LoVo (cell line): Measurements from ENCODE around the gene IL1RAP.

Source experiments
- DNase-seq: peaks from one replicate; pipeline ENCODE4 v3.0.0-alpha.2; 2016; ENCODE audit warnings: low spot score

Gene IL1RAP

DNA sequence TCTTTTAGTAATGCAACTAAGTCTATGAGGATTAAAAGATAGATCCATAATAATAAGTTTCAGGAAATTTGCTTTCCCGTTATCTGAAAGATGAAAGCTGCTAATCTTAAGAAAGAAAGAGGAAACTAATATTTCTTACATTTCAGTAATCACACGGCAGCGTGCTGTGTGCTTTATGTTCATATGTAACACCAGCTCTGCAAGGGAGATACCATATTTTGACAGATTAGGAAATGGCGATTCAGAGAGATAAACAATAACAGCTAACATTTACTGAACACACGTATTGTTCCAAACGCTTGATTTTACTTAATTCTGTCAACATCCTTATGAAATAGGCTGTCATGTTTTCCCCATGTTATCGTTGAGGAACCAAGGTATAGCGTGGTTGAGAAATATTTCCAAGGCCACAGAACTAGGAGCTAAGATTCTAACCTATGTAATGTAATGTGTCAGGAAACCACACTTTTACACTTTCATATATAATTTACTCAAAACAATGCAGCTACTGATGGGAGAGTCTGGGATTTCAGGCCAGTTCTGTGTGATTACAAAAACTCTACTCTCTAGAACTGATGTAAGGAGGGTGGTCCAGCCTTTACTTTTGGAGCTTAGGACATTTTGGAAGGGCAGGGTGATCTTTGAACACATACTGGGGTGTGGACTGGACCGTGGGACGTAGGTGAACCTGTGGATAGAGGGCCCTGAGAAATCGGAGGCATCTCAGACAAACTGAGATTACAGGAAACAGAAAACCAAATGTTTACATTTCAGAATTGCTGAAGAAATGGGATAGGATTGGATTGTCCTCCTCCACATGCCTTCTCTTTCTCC is 100.6 kb downstream of the IL1RAP start:
- DNase-seq = no peak

- DNase-seq = no peak
Measured at GRCh38 chr3:190615060-190615384, 101.1 kb downstream of the IL1RAP start.

GRCh38 chr3:190615607-190616006 is 101.7 kb downstream of the IL1RAP start:
- DNase-seq = no peak

- no peak for DNase-seq
Measured at GRCh38 chr3:190616637-190617036, 102.8 kb downstream of the IL1RAP start.

DNA sequence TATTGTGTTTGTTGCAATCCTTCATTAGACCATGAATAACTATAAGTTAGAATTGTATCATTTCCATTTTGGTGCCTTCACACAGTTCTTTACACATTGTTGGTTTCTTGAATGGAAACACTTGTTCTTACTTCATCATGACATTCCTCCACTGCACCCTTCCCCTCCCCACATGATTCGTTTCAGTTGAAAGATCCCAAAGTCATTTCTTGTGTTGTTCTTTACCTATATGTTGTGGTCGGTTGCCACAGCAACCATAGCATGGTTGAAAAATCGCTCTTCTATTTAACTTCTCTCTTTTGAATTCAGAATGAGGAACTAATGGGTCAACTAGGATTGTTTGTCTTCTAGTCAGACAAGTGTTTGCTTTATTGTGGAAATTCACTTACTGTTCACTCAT is 103.3 kb downstream of the IL1RAP start:
- DNase-seq = no peak

GRCh38 chr3:190618330-190619030 is 104.6 kb downstream of the IL1RAP start:
- no peak for DNase-seq

GRCh38 chr3:190619353-190619752 is 105.5 kb downstream of the IL1RAP start:
- DNase-seq = no peak

- DNase-seq = no peak
Measured at GRCh38 chr3:190619761-190620160, 105.9 kb downstream of the IL1RAP start.

DNA sequence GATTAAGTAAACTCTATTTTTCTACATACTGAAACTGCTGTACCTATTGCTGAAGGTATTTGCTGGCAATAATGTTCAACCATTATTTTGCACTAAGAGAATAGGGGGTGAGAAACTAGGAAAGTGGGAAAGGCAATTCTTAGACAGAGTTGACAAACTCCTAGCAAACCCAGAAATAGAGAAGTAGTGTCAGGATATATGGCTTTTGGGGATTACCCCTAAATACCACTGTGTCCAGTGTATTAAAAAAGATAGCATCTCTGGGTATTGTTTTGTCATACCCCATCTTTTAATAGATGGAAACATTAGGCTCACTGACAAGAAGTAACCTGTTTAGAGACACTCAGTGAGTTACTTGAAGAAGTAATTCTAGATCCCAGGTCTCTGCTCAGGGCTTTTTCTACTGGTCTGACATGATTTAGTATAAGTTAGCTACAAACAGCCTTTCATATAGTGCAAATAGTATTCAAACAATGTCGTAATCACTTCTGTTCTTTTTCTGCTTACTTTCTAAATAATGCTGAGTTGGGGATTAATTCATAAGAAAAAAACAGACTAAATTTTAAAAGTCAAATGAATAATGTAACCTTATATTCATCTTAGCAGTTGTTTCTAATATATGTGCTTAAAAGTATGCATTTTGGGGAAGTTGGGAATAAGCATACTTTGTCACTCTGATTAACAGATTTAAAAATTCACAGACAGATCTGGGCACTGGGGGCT is 107.2 kb downstream of the IL1RAP start:
- no peak for DNase-seq

DNA sequence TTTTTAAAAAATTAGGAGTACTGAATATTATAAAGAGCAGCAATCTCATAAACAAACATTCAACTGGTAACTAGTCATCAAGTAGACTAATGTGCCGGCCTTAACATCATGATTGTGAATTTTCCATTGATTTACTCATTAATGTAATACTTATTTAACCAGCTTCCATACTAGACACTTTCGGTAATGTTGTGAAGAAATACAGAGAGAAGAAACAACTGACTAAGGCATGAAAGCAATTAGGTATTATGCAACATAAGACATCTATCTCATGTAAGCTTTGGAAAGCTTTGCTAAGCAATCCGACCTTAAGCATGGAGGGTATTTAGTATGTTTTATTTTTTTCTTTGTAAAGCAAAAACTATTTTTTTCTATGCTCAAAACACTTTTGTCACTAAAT is 108.0 kb downstream of the IL1RAP start:
- DNase-seq = no peak

GRCh38 chr3:190624282-190624681 is 110.4 kb downstream of the IL1RAP start:
- no peak for DNase-seq

DNA sequence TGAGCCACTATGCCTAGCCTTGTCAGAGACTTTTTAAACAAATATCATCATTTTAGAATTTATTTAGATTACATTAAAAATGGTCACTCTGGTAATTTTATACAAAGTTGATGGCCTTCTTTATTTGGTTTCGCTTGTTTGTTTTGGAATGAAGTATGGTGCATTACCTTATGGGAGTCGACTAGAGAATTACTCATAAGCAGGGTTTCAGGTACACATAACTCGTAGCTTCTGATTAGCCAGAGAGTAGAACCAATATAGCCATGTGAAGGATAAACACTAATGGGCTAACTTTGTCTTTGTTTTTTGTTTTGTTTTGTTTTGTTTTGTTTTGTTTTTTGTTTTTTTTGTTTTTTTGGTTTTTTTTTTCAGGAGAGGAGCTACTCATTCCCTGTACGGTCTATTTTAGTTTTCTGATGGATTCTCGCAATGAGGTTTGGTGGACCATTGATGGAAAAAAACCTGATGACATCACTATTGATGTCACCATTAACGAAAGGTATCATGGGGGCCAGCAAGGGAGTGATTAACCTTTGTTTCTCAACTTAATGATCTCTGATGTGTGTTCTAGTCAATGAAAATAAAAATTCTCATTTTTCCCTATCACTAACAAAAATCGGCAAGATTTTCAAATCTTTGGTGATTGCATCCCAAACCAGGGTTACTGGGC is 113.2 kb downstream of the IL1RAP start:
- no peak for DNase-seq

DNA sequence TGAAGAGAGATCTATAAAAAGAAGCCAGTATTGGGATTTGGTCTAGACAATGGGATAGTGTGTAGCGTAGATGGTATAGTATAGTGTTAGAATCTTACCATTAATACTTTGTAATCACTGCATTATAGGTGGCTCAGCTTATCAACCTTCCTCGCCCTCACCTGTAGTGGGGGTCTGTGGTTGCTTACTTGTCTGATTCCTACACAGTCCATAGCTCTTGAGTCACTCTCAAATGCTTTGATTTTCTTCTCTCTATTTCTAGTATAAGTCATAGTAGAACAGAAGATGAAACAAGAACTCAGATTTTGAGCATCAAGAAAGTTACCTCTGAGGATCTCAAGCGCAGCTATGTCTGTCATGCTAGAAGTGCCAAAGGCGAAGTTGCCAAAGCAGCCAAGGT is 115.2 kb downstream of the IL1RAP start:
- no peak for DNase-seq

DNA sequence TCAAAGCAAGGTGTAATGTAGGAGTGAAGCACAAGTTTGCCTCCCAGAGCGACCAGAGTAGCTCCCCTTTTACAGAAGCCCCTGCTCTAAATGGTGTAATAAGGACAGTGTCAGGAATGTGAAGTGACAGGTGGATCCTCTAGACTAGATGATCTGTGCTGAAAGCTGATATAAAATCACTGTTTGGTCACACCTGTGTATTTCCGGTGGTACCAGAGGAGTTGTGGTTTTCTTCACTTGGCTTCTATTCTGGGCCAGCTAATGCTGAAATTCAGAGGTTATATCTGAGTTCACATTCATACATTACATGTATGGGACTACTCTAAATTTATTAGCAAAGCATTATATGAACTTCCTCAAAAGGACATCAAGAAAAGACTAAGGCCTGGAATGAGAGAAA is 117.4 kb downstream of the IL1RAP start:
- no peak for DNase-seq

- DNase-seq = no peak
Measured at GRCh38 chr3:190641564-190641963, 127.7 kb downstream of the IL1RAP start.

GRCh38 chr3:190642016-190642415 is 128.1 kb downstream of the IL1RAP start:
- no peak for DNase-seq

GRCh38 chr3:190644035-190644434 is 130.2 kb downstream of the IL1RAP start:
- DNase-seq = no peak

DNA sequence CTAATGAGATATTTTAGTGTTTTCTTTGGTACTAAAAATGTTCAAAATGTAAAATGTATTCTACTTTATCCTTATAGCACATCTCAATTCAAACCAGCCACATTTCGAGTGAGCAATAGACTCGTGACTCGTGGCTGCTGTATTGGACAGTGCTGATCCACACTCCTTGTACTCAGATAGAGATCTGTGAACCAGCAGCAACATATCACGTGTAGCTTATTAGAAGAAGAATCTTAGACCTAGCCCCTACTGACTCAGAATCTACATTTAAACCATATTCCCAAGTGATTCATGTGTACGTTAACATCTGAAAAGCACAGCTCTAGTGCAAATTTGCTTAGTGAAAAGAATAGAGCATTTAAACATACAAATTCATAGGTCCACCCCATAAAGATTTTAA is 130.9 kb downstream of the IL1RAP start:
- no peak for DNase-seq

DNA sequence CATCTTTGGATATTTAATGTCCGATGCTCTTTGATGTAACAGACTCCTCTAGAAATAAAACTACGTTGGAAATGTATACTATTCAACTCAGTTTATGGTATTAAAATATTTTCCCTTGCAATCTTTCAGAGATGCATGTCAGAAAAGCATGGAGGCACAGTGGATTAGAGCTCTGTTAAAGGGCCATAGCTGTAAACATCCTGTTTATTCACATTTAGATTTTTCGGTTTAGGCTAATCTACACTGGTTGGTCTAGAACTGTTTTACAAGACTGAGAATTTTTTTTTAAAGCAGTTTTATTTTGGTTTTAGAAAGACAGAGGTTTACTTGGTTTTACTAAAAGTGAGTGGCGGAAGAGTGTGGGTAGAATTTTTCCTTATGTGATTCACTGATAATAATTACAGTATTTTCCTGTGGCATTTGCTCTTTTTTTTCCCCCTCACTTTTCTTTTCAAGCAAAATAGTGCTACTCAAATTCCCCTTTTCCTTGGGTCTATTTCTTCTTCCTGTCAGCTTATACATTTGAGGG is 132.1 kb downstream of the IL1RAP start:
- no peak for DNase-seq

DNA sequence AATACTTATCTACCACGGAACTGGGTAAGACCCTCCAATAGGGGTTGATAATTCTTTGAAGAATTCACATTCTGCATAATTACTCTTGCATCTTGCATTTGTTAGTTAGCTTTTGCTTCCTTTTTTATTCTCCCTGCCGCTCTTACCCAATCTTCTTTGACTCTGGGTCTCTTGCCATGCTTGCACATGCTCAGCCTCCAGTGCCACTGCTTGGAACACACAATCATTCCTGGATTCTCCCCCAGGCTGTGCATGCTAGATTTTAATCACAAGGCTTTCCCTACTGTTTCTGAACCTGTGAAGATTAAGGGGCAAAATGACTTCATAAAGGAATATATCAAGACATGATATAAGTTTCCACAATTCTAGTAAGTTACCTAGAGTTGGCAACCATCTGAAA is 133.1 kb downstream of the IL1RAP start:
- no peak for DNase-seq

GRCh38 chr3:190655933-190656332 is 142.0 kb downstream of the IL1RAP start:
- no peak for DNase-seq

DNA sequence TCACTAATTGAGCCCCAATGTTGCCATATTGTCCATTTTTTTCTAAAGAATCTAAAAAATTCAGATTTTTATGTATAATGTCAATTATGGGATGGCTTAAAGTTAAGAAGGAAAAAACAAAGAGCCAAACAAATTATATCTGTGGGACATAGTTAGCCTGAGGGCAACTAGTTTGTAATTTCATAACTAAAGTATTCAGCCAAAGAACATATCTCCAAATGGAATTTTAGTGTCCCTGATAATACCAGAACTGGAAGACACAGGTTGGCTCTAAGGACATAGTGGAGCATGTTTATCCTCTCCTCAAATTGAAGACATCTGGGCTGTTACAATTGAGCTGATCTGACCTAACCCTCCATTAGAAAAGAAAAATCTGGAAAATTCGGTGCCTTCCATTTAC is 144.2 kb downstream of the IL1RAP start:
- DNase-seq = no peak
